HCT116 (cell line): Measurements from ENCODE around the gene XG. TPM values are rescaled to one million over a fixed set of nuclear protein-coding genes. Genes with fewer than 3 reads are reported as not detected.

ENCODE experiments used
- ATAC-seq: fragments of 200-7000 bp; cut with Tn5 transposase; 2 replicates; pipeline ENCODE4 v1.9.1; 2020; ENCODE audit warnings: mild to moderate bottlenecking, moderate library complexity
- BruUV-seq: library from RNA; stranded (reverse); fragments of 400-500 nt; replicated peaks from 2 replicates; lab custom pipeline; 2021; lab: Mats Ljungman, UMichigan
- CTCF ChIA-PET: fragments of 300-600 bp; sonication (Branson Sonifier 250); formaldehyde crosslinking; loops from one replicate; lab custom pipeline; 2021; ENCODE audit warnings: antibody characterized with exemption; lab: Charles Lee
- POLR2A ChIA-PET: fragments of 300-600, 350-600 bp; sonication (Branson Sonifier 250); formaldehyde crosslinking; loops from one replicate; lab custom pipeline; 2021; ENCODE audit warnings: antibody characterized with exemption; lab: Charles Lee
- RAD21 ChIA-PET, 2 experiments: fragments of 300-600 bp; sonication (Branson Sonifier 250); formaldehyde crosslinking; loops; one replicate each; lab custom pipeline; 2023; ENCODE audit warnings: low total read pairs in 2 of 2; ENCODE audit not compliant: uncharacterized antibody in 2 of 2, unreplicated experiment in 2 of 2, low non-redundant PET in 1 of 2; lab: Charles Lee
- DNase-seq: peaks from one replicate; pipeline ENCODE4 v3.0.0-alpha.2; 2010; ENCODE audit warnings: low read depth, low spot score
- H2AFZ ChIP-seq: fragments of 200-600 bp; shearing (Covaris generic), sonication (generic); 2 replicates; pipeline ENCODE4 v1.6.1; 2017; ENCODE audit warnings: low read depth, mixed run types, mixed read lengths, antibody characterized with exemption, low read length; ENCODE audit not compliant: poor library complexity, severe bottlenecking
- H3K27ac ChIP-seq: 2 replicates; pipeline ENCODE4 v1.5.1; 2012; ENCODE audit warnings: low read depth, low read length
- H3K27me3 ChIP-seq: fragments of 200-600 bp; sonication (generic); 2 replicates; pipeline ENCODE4 v1.6.1; 2016; ENCODE audit warnings: mixed run types, low read length, mixed read lengths; ENCODE audit not compliant: insufficient read depth
- H3K36me3 ChIP-seq, 2 experiments: fragments of 200-500 bp in 1 of 2; fragments of 200-600 bp in 1 of 2; sonication (Bioruptor generic) in 1 of 2; sonication (generic) in 1 of 2; 2 replicates each; pipeline versions ENCODE4 v1.5.1 to v1.6.1; 2014 to 2016; ENCODE audit warnings: low read length in 2 of 2, inconsistent platforms in 1 of 2, mixed read lengths in 1 of 2, mixed run types in 1 of 2; ENCODE audit not compliant: insufficient read depth in 2 of 2, control insufficient read depth in 1 of 2
- H3K4me1 ChIP-seq, 2 experiments: fragments of 200-600 bp in 1 of 2; sonication (generic) in 1 of 2; 2 replicates each; pipeline versions ENCODE4 v1.5.1 to v1.6.1; 2012 to 2017; ENCODE audit warnings: low read length in 2 of 2, inconsistent platforms in 1 of 2, mild to moderate bottlenecking in 1 of 2, mixed read lengths in 1 of 2, mixed run types in 1 of 2, moderate library complexity in 1 of 2; ENCODE audit not compliant: insufficient read depth in 2 of 2, control insufficient read depth in 1 of 2
- H3K4me2 ChIP-seq: fragments of 200-600 bp; sonication (generic); 2 replicates; pipeline ENCODE4 v1.6.1; 2017; ENCODE audit warnings: mixed run types, low read length, mixed read lengths
- H3K4me3 ChIP-seq, 2 experiments: fragments of 200-600 bp in 1 of 2; sonication (generic) in 1 of 2; replicated peaks in 1 of 2; 2 replicates each; pipeline ENCODE4 v1.5.1; 2011 to 2016; ENCODE audit warnings: low read length in 2 of 2, control low read depth in 1 of 2, low read depth in 1 of 2, mild to moderate bottlenecking in 1 of 2, mixed read lengths in 1 of 2, mixed run types in 1 of 2
- H3K79me2 ChIP-seq: fragments of 200-600 bp; sonication (generic); 2 replicates; pipeline ENCODE4 v1.6.1; 2017; ENCODE audit warnings: mild to moderate bottlenecking, mixed run types, low read length, moderate library complexity, mixed read lengths; ENCODE audit not compliant: insufficient read depth
- H3K9ac ChIP-seq: fragments of 200-600 bp; sonication (generic); 2 replicates; pipeline ENCODE4 v1.6.1; 2016; ENCODE audit warnings: low read length, mixed read lengths
- H3K9me2 ChIP-seq: fragments of 200-600 bp; sonication (generic), shearing (Covaris generic); 2 replicates; pipeline ENCODE4 v1.6.1; 2017; ENCODE audit warnings: mixed run types, mild to moderate bottlenecking, moderate library complexity; ENCODE audit not compliant: insufficient read depth
- H3K9me3 ChIP-seq, 2 experiments: fragments of 200-500 bp in 1 of 2; fragments of 200-600 bp in 1 of 2; sonication (Bioruptor generic) in 1 of 2; sonication (generic) in 1 of 2; 2 replicates each; pipeline ENCODE4 v1.6.1; 2014 to 2017; ENCODE audit warnings: low read length in 2 of 2, mixed read lengths in 2 of 2, inconsistent platforms in 1 of 2, low read depth in 1 of 2, mild to moderate bottlenecking in 1 of 2, mixed run types in 1 of 2, moderate library complexity in 1 of 2; ENCODE audit not compliant: control insufficient read depth in 1 of 2, insufficient read depth in 1 of 2
- H4K20me1 ChIP-seq: fragments of 200-600 bp; sonication (generic), shearing (Covaris generic); 2 replicates; pipeline ENCODE4 v1.6.1; 2017; ENCODE audit warnings: mixed run types, mild to moderate bottlenecking, moderate library complexity; ENCODE audit not compliant: insufficient read depth
- ELF1 ChIP-seq: IDR thresholded peaks from 2 replicates; pipeline ENCODE4 v1.6.1; 2012; ENCODE audit warnings: low read depth, borderline replicate concordance
- EZH2phosphoT487 ChIP-seq: fragments of 200-600 bp; IDR thresholded peaks from 2 replicates; pipeline ENCODE4 v1.6.1; 2018; ENCODE audit warnings: antibody characterized with exemption, borderline replicate concordance
- FOSL1 ChIP-seq: IDR thresholded peaks from 2 replicates; pipeline ENCODE4 v1.6.1; 2012; ENCODE audit warnings: low read depth
- JUND ChIP-seq: IDR thresholded peaks from 2 replicates; pipeline ENCODE4 v1.6.1; 2012
- POLR2A ChIP-seq: IDR thresholded peaks from 2 replicates; pipeline ENCODE4 v1.7.0; 2011; ENCODE audit warnings: borderline replicate concordance; ENCODE audit not compliant: insufficient read depth, insufficient read length; ENCODE audit errors: extremely low read depth
- RAD21 ChIP-seq: IDR thresholded peaks from 2 replicates; pipeline ENCODE4 v1.6.1; 2012; ENCODE audit warnings: low read depth, mild to moderate bottlenecking
- SIN3A ChIP-seq: IDR thresholded peaks from 2 replicates; pipeline ENCODE4 v1.6.1; 2012; ENCODE audit warnings: low read depth
- YY1 ChIP-seq: IDR thresholded peaks from 2 replicates; pipeline ENCODE4 v1.6.1; 2011; ENCODE audit warnings: low read length, low read depth, moderate library complexity, mild to moderate bottlenecking; ENCODE audit not compliant: insufficient replicate concordance; ENCODE audit errors: extremely low read depth
- ZNF274 ChIP-seq: fragments of 200-500 bp; sonication (Bioruptor generic); IDR thresholded peaks from 2 replicates; pipeline ENCODE4 v1.6.1; 2014; ENCODE audit warnings: mild to moderate bottlenecking, low read depth, low read length, inconsistent platforms
- intact Hi-C: fragments of 100-400 bp; cut with micrococcal nuclease; formaldehyde crosslinking; loops from 2 replicates; pipeline ENCODE4 v1.10.0; 2022
- total RNA-seq: library from RNA; stranded (reverse); gene quantifications from one replicate; pipeline ENCODE4 v1.2.1, GENCODE V29; 2021; ENCODE audit not compliant: unreplicated experiment
- TF ChIP-seq, protein P1 (sequence below): IDR thresholded peaks from 2 replicates; pipeline ENCODE4 v1.6.1; 2012; ENCODE audit warnings: low read depth
- TF ChIP-seq, protein P2 (sequence below): IDR thresholded peaks from 2 replicates; pipeline ENCODE4 v1.6.1; 2011; ENCODE audit warnings: mild to moderate bottlenecking, low read length, moderate library complexity; ENCODE audit not compliant: insufficient replicate concordance; ENCODE audit errors: extremely low read depth
- TF ChIP-seq, protein P3 (sequence below), 3 experiments: fragments of 200-600 bp in 1 of 3; sonication (generic) in 1 of 3; IDR thresholded peaks in 2 of 3; conservative IDR thresholded peaks in 1 of 3; 2 replicates each; pipeline ENCODE4 v1.5.1; 2012 to 2017; ENCODE audit warnings: low read depth in 2 of 3, low read length in 2 of 3, antibody characterized with exemption in 1 of 3, borderline replicate concordance in 1 of 3, control low read depth in 1 of 3, mild to moderate bottlenecking in 1 of 3, mixed read lengths in 1 of 3, mixed run types in 1 of 3, moderate library complexity in 1 of 3; ENCODE audit not compliant: insufficient read depth in 1 of 3

XG gene
- total RNA-seq, 1 experiment from 2014 or later: not detected

DNA sequence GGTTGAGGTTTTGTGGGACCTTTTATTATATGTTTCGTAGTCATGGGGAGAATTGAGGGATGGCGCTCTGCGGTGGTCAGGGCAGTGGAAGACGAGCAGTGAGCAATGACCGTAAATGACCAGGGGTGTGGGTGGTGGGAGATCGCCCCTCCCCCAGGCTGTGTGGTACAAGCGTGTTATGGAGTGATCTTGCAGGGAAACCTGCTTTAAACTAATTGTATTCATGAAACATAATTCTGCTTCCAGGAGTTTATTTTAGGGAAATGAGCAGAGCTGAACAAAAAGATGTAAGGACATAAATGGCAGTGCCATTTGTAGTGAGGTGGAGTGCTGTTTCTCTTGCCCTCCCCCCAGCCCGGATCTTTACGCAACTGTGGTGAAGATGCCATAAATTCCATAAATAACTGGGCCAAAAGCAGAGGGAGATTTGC, 97.0 kb downstream of the XG start:
- no peak overlapping the region for H3K27ac ChIP-seq

DNA sequence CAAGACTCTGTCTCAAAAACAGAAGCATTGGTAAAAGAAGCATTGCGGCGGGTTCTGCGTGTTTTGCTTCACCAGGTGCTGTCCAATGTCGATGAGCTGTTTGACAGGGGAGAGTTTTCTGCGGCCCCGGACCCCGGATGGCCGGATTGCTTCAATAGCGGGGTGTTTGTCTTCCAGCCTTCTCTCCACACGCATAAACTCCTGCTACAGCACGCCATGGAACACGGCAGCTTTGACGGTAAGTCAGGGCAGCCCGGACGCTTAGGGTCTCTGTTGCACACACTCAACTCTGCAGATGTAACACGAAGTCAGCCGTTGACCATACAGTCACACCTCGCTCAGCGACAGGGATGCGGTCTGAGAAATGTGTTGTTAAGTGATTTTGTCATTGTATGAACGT, 103.1 kb downstream of the XG start:
- ATAC-seq (no peak), DNase-seq (no peak)
- Histone ChIP-seq H3K4me2 (no peak overlapping the region), H3K9me3 (no peaks in the 10 kb centered on the region), H4K20me1 (no peaks in the 10 kb centered on the region), H3K4me3 (no peak overlapping the region), H3K79me2 (no peaks in the 10 kb centered on the region), H3K9me2 (no peaks in the 10 kb centered on the region), H2AFZ (no peak overlapping the region), H3K27me3 (no peaks in the 10 kb centered on the region), H3K4me1 (no peaks in the 10 kb centered on the region), H3K27ac (no peak overlapping the region), H3K36me3 (no peaks in the 10 kb centered on the region), H3K9ac (no peak overlapping the region)
- ChIA-PET POLR2A (no interaction called here), CTCF (no interaction called here), RAD21 (no interaction called here)
- no TSS peak for BruUV-seq
- intact Hi-C loops: no loop called here
- TF ChIP-seq ZNF274 (no peak), RAD21 (no peak), POLR2A (no peak), FOSL1 (no peak), YY1 (no peak), JUND (no peak), ELF1 (no peak)
- TF ChIP-seq, protein P1, sequence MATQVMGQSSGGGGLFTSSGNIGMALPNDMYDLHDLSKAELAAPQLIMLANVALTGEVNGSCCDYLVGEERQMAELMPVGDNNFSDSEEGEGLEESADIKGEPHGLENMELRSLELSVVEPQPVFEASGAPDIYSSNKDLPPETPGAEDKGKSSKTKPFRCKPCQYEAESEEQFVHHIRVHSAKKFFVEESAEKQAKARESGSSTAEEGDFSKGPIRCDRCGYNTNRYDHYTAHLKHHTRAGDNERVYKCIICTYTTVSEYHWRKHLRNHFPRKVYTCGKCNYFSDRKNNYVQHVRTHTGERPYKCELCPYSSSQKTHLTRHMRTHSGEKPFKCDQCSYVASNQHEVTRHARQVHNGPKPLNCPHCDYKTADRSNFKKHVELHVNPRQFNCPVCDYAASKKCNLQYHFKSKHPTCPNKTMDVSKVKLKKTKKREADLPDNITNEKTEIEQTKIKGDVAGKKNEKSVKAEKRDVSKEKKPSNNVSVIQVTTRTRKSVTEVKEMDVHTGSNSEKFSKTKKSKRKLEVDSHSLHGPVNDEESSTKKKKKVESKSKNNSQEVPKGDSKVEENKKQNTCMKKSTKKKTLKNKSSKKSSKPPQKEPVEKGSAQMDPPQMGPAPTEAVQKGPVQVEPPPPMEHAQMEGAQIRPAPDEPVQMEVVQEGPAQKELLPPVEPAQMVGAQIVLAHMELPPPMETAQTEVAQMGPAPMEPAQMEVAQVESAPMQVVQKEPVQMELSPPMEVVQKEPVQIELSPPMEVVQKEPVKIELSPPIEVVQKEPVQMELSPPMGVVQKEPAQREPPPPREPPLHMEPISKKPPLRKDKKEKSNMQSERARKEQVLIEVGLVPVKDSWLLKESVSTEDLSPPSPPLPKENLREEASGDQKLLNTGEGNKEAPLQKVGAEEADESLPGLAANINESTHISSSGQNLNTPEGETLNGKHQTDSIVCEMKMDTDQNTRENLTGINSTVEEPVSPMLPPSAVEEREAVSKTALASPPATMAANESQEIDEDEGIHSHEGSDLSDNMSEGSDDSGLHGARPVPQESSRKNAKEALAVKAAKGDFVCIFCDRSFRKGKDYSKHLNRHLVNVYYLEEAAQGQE: no peak
- TF ChIP-seq, protein P2, sequence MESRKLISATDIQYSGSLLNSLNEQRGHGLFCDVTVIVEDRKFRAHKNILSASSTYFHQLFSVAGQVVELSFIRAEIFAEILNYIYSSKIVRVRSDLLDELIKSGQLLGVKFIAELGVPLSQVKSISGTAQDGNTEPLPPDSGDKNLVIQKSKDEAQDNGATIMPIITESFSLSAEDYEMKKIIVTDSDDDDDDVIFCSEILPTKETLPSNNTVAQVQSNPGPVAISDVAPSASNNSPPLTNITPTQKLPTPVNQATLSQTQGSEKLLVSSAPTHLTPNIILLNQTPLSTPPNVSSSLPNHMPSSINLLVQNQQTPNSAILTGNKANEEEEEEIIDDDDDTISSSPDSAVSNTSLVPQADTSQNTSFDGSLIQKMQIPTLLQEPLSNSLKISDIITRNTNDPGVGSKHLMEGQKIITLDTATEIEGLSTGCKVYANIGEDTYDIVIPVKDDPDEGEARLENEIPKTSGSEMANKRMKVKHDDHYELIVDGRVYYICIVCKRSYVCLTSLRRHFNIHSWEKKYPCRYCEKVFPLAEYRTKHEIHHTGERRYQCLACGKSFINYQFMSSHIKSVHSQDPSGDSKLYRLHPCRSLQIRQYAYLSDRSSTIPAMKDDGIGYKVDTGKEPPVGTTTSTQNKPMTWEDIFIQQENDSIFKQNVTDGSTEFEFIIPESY: no peak

More for the DNA sequence above, 97.0 kb downstream of the XG start:
- H3K4me1 ChIP-seq: no peaks in the 10 kb centered on the region
- no TSS peak for BruUV-seq
- ChIA-PET POLR2A (no interaction called here), RAD21 (no interaction called here), CTCF (no interaction called here)
- DNase-seq (no peak), ATAC-seq (no peak)
- no peaks in the 10 kb centered on the region for H3K36me3 ChIP-seq
- no peaks in the 10 kb centered on the region for H3K9me3 ChIP-seq
- H3K4me2 ChIP-seq: no peak overlapping the region
- H3K27me3 ChIP-seq: no peaks in the 10 kb centered on the region
- no peaks in the 10 kb centered on the region for H3K79me2 ChIP-seq
- H2AFZ ChIP-seq: no peak overlapping the region
- intact Hi-C loops: no loop called here
- TF ChIP-seq EZH2phosphoT487 (no peak), SIN3A (no peak)
- TF ChIP-seq, protein P3, sequence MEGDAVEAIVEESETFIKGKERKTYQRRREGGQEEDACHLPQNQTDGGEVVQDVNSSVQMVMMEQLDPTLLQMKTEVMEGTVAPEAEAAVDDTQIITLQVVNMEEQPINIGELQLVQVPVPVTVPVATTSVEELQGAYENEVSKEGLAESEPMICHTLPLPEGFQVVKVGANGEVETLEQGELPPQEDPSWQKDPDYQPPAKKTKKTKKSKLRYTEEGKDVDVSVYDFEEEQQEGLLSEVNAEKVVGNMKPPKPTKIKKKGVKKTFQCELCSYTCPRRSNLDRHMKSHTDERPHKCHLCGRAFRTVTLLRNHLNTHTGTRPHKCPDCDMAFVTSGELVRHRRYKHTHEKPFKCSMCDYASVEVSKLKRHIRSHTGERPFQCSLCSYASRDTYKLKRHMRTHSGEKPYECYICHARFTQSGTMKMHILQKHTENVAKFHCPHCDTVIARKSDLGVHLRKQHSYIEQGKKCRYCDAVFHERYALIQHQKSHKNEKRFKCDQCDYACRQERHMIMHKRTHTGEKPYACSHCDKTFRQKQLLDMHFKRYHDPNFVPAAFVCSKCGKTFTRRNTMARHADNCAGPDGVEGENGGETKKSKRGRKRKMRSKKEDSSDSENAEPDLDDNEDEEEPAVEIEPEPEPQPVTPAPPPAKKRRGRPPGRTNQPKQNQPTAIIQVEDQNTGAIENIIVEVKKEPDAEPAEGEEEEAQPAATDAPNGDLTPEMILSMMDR (IDR thresholded peaks at IDR 0.05 in 2 of 3, conservative IDR thresholded peaks at IDR 0.05 in 1 of 3; ENCODE audit: borderline replicate concordance in 1 of 3, insufficient read depth in 1 of 3, low read depth in 2 of 3, low read length in 2 of 3): no peak
- TF ChIP-seq, all 23 proteins: peak for 0
- no peak overlapping the region for H3K9ac ChIP-seq
- H3K9me2 ChIP-seq: no peaks in the 10 kb centered on the region
- no peaks in the 10 kb centered on the region for H4K20me1 ChIP-seq
- H3K4me3 ChIP-seq: no peak overlapping the region
